Measurements from ENCODE around the gene ST3GAL3.

DNA sequence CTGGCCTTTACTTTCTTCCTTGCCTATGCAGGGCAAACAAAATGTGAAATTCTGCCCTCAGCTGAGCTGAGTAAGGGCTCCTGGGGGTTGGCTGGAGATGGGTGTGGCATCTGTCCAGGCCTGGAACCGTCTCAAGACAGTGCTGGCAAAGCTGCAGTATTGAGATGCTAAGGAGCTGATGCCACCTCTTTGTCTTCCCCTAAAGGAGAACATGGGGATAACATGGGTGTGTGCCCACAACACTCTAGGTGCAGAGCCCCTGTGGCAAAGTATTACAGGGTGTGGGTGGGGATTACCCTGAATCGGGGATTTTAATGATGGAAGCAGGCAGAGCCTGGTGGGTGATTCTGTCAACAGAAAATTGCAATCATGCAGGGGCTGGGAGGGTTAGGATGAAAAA lies 2.5 kb upstream of the ST3GAL3 start:
- TF ChIP-seq, protein P1, sequence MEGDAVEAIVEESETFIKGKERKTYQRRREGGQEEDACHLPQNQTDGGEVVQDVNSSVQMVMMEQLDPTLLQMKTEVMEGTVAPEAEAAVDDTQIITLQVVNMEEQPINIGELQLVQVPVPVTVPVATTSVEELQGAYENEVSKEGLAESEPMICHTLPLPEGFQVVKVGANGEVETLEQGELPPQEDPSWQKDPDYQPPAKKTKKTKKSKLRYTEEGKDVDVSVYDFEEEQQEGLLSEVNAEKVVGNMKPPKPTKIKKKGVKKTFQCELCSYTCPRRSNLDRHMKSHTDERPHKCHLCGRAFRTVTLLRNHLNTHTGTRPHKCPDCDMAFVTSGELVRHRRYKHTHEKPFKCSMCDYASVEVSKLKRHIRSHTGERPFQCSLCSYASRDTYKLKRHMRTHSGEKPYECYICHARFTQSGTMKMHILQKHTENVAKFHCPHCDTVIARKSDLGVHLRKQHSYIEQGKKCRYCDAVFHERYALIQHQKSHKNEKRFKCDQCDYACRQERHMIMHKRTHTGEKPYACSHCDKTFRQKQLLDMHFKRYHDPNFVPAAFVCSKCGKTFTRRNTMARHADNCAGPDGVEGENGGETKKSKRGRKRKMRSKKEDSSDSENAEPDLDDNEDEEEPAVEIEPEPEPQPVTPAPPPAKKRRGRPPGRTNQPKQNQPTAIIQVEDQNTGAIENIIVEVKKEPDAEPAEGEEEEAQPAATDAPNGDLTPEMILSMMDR (conservative IDR thresholded peaks at IDR 0.05 in 1 of 2, IDR thresholded peaks at IDR 0.05 in 1 of 2; ENCODE audit: low read depth in 1 of 2, low read length in 2 of 2), result peak in 1 of 2 donors; percentile 36
- TF ChIP-seq EZH2 (IDR thresholded peaks at IDR 0.05; ENCODE audit: low read length, missing control alignments), result no peak
